ACC112 (cell line): Measurements from ENCODE around the gene UBE2D4.

Experiments
- H2AFZ ChIP-seq: fragments of 200-600 bp; sonication (generic); one replicate; pipeline ENCODE4 v1.6.0; 2017; ENCODE audit warnings: antibody characterized with exemption, low read length; ENCODE audit not compliant: unreplicated experiment
- H3K27ac ChIP-seq: fragments of 200-600 bp; sonication (generic); 2 replicates; pipeline ENCODE4 v1.5.1; 2014; ENCODE audit warnings: low read depth, mild to moderate bottlenecking, antibody characterized with exemption, low read length, moderate library complexity
- H3K27me3 ChIP-seq: fragments of 200-600 bp; sonication (generic); 2 replicates; pipeline ENCODE4 v1.6.1; 2014; ENCODE audit warnings: mild to moderate bottlenecking, antibody characterized with exemption, low read length, moderate library complexity, mixed read lengths; ENCODE audit not compliant: insufficient read depth
- H3K36me3 ChIP-seq: fragments of 200-600 bp; sonication (generic); 2 replicates; pipeline ENCODE4 v1.6.1; 2016; ENCODE audit warnings: mild to moderate bottlenecking, antibody characterized with exemption, low read length, moderate library complexity, mixed read lengths; ENCODE audit not compliant: insufficient read depth
- H3K4me1 ChIP-seq: fragments of 200-600 bp; sonication (generic); one replicate; pipeline ENCODE4 v1.6.1; 2016; ENCODE audit warnings: low read length, mixed read lengths; ENCODE audit not compliant: insufficient read depth, unreplicated experiment, control insufficient read depth
- H3K4me3 ChIP-seq: fragments of 200-600 bp; sonication (generic); 2 replicates; pipeline ENCODE4 v1.5.1; 2014; ENCODE audit warnings: mild to moderate bottlenecking, low read depth, low read length
- H3K79me2 ChIP-seq: fragments of 200-600 bp; sonication (generic); one replicate; pipeline ENCODE4 v1.6.0; 2016; ENCODE audit warnings: low read length; ENCODE audit not compliant: control insufficient read depth, unreplicated experiment, insufficient read depth

The UBE2D4 gene

DNA sequence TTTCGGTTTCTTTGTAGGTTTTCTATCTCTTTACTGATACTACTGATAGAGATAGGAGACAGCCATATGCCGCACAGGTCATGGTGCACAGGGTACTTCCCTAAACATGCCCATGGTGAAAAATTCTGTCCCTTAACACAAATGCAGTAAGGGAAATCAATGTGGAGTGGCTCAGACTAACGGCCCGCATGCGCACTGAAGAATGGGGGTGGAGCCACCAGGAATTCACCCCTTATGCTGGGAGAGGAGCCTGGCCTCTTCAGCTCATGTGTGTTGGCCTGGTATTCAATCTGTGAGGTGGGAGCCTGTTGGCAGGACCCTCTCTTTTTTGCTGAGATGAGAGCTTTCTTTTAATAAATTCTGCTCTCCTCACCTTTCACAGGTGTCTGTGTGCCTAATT, 11.4 kb upstream of the UBE2D4 start:
- H3K79me2 ChIP-seq = no peaks in the 10 kb centered on the region
- no peak overlapping the region for H3K27ac ChIP-seq
- no peaks in the 10 kb centered on the region for H3K27me3 ChIP-seq
- H2AFZ ChIP-seq = no peak overlapping the region
- H3K4me3 ChIP-seq = no peak overlapping the region
- H3K36me3 ChIP-seq = no peaks in the 10 kb centered on the region; the same call in 1 of the 2 replicates
- no peaks in the 10 kb centered on the region for H3K4me1 ChIP-seq

DNA sequence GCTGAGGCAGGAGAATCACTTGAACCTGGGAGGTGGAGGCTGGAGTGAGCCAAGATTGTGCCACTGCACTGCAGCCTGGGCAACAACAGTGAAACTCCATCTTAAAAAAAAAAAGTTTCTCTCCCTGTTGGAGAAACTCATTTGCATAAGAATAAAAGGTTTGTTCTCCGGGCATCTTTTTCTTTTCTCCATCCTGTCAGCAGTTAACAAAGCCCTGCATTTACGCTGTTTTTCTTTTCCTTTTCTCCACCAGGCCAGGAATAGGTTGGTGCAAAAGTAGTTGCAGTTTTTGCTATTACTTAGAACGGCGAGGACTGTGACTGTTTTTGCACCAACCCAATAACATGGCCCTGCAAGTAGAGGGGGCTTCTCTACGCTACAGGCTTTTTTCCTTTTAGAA, 10.3 kb upstream of the UBE2D4 start:
- H3K27me3 ChIP-seq = no peaks in the 10 kb centered on the region
- no peaks in the 10 kb centered on the region for H3K4me1 ChIP-seq
- no peak overlapping the region for H3K27ac ChIP-seq
- H3K4me3 ChIP-seq = no peak overlapping the region
- no peak overlapping the region for H2AFZ ChIP-seq
- H3K36me3 ChIP-seq = no peaks in the 10 kb centered on the region; the same call in 1 of the 2 replicates
- H3K79me2 ChIP-seq = no peaks in the 10 kb centered on the region

DNA sequence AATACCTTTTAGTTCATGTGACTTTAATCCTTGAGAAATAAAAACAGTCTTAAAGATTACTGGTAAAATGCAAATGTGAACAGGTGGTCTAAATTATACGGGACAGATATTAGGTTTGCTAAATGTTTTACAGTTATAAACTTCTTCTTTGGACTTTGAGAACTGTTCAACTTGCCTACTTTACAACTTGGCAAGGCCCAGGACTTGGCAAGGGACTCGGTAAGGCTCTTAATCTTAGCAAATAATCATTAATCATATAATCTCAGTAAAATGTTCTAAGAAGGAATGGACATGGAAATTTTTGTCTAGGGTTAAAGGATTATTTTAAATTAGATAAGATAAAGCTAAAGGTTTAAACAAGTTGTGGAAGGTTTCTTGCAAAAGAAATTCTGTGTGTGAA, 4.8 kb upstream of the UBE2D4 start:
- H3K4me3 ChIP-seq = no peak overlapping the region
- no peaks in the 10 kb centered on the region for H3K27me3 ChIP-seq
- H3K36me3 ChIP-seq = no peaks in the 10 kb centered on the region; the same call in 1 of the 2 replicates
- no peaks in the 10 kb centered on the region for H3K4me1 ChIP-seq
- H2AFZ ChIP-seq = no peak overlapping the region
- no peak overlapping the region for H3K27ac ChIP-seq
- H3K79me2 ChIP-seq = peaks cover 5% of the 10 kb centered on the region

DNA sequence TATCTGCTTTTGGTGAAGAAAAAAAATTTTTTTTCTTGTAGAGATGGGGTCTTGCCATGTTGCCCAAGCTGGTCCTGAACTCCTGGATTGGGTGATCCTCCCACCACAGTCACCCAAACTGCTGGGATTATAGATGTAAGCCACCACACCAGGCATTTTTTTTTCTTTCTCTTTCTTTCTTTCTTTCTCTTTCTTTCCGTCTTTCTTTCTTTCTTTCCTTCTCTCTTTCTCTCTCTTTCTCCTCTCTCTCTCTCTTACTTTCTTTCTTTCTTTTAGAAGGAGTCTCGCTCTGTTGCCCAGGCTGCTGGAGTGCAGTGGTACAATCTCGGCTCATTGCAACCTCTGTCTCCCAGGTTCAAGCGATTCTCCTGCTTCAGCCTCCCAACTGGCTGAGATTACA, 3.5 kb upstream of the UBE2D4 start:
- Histone ChIP-seq H3K36me3 (no peaks in the 10 kb centered on the region; the same call in 1 of the 2 replicates), H3K79me2 (peaks cover 5% of the 10 kb centered on the region), H3K4me3 (no peak overlapping the region), H3K27me3 (no peaks in the 10 kb centered on the region), H3K4me1 (no peaks in the 10 kb centered on the region), H3K27ac (no peak overlapping the region), H2AFZ (no peak overlapping the region)

DNA sequence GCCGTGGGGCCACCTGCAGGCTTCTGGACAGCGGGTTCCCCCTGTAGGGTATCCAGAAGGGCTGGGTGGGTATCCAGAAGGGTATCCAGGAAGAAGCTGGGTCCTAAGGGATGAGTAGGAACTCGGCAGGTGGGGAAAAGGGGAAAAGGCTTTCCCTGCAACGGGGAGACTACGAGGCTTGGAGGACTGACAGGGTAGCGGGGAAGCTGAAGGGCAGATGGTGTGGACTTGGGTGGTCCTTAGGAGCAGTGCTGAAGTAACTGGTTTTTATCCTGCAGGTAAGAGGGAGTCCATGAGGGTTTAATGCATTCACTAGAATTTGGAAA, 525 bp downstream of the UBE2D4 start:
- peak overlapping the region; percentile 97 for H2AFZ ChIP-seq
- H3K4me1 ChIP-seq = no peaks in the 10 kb centered on the region
- H3K27ac ChIP-seq = peak overlapping the region; percentile 76; the same call in 1 of the 2 replicates
- H3K4me3 ChIP-seq = peak overlapping the region; percentile 98
- H3K27me3 ChIP-seq = no peaks in the 10 kb centered on the region
- no peaks in the 10 kb centered on the region for H3K36me3 ChIP-seq
- peaks cover 5% of the 10 kb centered on the region for H3K79me2 ChIP-seq

DNA sequence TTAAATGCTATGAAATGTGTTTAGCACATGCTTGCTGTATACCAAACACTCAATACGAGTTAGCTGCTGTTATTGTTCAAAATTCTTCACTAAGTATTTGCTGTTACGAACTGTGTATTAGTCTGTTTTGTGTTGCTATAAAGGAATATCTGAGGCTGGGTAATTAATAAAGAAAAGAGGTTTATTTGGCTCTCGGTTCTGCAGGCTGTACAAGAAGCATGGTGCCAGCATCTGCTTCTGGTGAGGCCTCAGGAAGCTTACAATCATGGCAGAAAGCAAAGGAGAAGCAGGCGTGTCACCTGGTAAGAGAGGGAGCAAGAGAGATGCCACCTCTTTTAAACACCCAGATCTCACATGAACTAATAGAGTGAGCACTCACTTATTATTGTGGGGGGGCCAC, 1.6 kb downstream of the UBE2D4 start:
- no peak overlapping the region for H3K4me3 ChIP-seq
- no peak overlapping the region for H3K27ac ChIP-seq
- H3K27me3 ChIP-seq = no peaks in the 10 kb centered on the region
- no peaks in the 10 kb centered on the region for H3K36me3 ChIP-seq
- no peak overlapping the region for H2AFZ ChIP-seq
- H3K4me1 ChIP-seq = no peaks in the 10 kb centered on the region
- peaks cover 5% of the 10 kb centered on the region for H3K79me2 ChIP-seq

DNA sequence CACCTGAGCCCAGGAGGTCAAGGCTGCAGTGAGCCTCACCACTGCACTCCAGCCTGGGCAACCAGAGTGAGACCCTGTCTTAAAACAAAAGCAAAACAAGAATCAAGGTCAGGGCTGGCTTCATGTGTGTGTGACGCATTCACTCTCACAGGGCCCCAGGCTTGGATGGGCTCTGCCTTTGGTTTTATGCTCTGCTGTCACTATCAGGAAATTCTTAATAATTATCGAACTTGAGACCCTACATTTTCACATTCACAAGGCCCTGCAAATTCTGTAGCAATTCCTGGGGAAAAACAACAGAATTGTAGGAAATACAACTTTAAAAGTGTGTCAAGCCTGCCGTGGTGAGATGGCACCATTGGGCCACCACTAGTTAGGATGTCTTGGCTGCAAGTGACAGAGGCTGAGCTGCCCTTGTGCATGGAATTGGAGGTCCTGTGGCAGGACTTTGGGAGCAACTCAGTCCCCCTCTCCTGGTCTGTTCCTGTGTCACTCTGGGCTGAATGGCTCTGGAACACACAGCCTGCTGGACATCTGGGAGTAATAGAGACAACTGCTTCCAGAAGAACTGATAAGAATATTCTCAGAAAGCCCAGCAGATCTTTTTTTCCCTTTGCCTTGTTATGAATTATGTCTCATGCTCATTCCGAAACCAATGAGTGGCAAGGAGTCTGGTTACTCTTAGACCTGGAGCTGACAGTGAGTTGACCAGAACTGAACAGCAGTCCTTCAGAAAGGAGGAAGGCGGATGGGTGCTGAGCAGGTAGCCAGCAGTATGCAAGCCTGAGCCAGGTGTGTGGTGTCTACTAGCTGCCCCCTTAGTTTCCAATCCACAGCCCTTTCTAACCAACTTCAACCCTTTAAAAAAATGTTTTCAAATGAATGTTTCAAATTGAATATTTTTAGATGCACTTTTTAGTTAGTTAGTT, 3.6 kb downstream of the UBE2D4 start:
- Histone ChIP-seq H3K27ac (no peak overlapping the region), H3K4me3 (no peak overlapping the region), H2AFZ (no peak overlapping the region), H3K27me3 (no peaks in the 10 kb centered on the region), H3K36me3 (no peaks in the 10 kb centered on the region), H3K4me1 (no peaks in the 10 kb centered on the region), H3K79me2 (peaks cover 4% of the 10 kb centered on the region)

DNA sequence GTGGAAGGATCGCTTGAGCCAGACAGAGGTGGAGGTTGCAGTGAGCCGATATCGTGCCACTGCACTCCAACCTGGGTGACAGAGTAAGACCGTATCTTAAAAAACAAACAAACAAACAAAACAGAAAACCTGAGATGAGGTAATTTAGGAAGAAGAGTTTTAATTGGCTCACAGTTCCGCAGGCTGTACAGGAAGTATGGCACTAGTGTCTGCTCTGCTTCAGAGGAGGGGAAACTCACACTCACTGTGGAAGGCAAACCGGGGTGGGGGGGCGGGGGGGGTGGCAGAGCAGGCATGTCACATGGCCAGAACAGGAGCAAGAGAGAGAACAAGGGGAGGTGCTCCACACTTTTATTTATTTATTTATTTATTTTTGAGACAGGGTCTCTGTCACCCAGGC, 5.1 kb downstream of the UBE2D4 start:
- Histone ChIP-seq H3K27me3 (no peaks in the 10 kb centered on the region), H3K4me1 (no peaks in the 10 kb centered on the region), H3K27ac (no peak overlapping the region), H3K79me2 (no peaks in the 10 kb centered on the region), H3K4me3 (no peak overlapping the region), H2AFZ (no peak overlapping the region), H3K36me3 (no peaks in the 10 kb centered on the region)

DNA sequence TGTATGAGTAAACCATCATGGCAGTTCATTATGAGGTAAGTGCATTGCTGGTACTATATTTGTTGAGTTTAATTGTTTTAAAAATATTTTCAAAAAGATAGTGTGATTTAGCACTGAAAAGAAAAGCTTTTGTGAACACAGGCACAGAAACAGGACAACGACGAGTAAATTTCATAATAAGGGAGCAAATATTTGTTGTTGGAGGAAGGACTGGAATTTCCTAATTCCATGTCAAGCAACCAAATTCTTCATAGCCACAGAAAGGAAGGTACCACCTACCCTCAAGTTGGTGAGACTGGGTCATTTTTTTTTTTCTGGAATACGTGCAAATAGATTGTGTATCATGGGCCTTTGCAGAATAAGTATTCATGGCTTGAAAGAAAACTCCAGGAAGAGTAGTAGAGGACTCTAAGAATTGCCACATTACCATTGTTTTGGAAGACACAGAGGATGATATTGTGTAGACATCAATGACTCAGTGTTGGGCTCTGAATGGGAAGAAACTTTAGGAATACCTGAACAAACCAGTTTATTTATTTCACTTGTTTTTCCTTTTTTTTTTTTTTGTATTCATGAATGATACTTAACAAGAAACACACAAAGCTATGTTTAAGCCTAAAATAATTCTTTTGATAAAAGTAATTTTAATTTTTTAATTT, 7.8 kb downstream of the UBE2D4 start:
- H3K79me2 ChIP-seq = no peaks in the 10 kb centered on the region

DNA sequence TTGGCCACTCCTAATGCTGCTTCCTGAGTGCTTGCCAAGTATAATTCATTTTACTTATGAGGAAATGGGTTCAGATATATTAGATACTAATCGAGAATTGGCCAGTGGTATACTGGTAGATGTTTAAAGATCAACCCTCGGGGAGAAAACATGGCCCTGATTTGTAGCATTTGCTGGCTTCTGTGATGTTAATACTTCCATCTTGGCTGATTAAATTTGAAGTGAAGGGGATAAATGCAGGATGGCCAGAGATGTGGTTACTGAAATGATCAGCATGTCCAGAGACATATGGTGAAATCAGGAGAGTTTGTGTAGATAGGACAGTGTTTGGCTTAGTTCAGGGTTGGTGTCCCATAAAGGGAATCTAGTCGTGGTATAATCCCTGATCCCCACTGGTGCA, 11.2 kb downstream of the UBE2D4 start:
- H3K36me3 ChIP-seq = no peaks in the 10 kb centered on the region
- no peak overlapping the region for H3K4me3 ChIP-seq
- H2AFZ ChIP-seq = no peak overlapping the region
- no peaks in the 10 kb centered on the region for H3K79me2 ChIP-seq
- H3K4me1 ChIP-seq = no peaks in the 10 kb centered on the region
- H3K27ac ChIP-seq = no peak overlapping the region
- H3K27me3 ChIP-seq = no peaks in the 10 kb centered on the region

More for the DNA sequence above, 7.8 kb downstream of the UBE2D4 start:
- Histone ChIP-seq H3K27ac (no peak overlapping the region), H2AFZ (no peak overlapping the region), H3K4me3 (no peak overlapping the region), H3K4me1 (no peaks in the 10 kb centered on the region), H3K27me3 (no peaks in the 10 kb centered on the region), H3K36me3 (no peaks in the 10 kb centered on the region)
